UCSD-AML1 (cell line): ENCODE data around the gene DPF3.

Source experiments
- DNase-seq: peaks from one replicate; lab custom pipeline; 2025; ENCODE audit not compliant: unreplicated experiment; lab: John Stamatoyannopoulos, UW

DPF3 gene

DNA sequence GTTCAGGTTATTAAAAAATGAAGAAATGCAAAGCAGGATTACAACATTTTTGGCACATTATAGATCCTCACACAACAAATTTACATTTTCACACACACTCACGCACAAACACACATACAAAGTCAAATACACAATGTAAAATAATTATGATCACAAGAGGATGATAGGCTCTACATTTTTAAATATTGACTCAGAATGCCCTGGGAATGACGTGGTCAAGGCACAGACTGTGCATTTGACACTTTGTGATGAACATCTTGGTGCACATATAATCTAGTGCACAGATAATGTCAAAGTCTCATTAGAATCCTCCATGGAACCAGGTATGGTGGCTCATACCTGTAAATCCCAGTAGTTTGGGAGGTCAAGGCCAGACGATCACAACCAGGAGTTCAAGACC lies 49.4 kb downstream of the DPF3 start:
- no peak for DNase-seq

DNA sequence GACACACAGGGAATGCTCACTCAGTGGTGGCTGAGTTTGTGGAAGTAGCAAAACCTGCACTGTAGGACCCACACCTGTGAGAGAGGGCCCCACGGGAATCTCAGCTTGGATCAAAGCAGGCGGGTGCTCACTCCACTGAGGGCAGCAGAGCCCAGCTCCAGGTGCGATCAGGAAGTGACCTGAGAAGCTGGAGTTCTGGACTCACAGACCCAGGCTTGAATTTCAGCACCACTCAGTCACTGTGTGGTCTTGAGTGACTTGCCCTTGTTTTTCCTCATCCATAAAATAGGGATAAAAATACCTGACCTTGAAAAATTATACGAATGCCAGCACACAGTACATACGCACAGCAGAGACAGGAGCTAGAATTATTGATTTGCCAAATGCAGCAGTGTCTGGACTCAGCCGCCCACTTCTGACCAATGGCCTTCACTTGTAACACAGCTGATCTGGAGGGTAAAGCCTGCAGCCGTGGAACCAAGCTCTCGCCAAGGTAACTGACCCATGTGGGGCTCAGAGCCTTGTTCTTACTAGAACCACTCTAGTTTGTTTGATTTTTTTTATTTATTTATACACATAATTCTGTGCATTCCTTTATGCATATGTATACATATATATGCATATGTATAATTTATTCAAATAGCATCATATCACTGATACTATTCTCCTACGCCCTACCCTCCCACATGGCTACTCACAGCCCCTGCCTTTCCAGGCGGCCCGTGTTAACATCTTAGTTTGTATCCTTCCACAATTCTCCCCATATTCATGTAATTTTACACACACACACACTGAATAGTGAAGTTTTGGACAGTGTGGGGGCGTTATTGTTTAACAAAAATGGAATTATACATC lies 53.9 kb downstream of the DPF3 start:
- DNase-seq, result no peak

DNA sequence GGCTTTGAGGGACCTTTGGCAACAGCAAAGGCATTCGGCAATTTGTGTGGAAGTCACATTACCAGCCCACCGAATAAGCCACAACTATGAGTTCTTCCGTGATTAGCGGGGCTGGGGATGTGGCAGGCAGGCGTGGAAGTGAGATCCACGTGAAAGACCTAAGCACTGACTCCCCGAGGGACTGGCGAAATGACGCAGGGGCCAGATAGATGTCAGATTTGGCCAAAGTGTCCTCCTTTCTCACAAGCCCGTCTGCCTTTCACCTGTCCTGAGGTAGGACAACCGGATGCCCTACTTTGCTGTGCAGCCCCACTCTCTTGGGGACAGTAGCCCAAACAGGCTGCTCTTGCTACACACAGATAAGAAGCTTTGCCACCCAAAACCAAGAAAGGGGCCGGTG lies 54.5 kb downstream of the DPF3 start:
- DNase-seq, result no peak

DNA sequence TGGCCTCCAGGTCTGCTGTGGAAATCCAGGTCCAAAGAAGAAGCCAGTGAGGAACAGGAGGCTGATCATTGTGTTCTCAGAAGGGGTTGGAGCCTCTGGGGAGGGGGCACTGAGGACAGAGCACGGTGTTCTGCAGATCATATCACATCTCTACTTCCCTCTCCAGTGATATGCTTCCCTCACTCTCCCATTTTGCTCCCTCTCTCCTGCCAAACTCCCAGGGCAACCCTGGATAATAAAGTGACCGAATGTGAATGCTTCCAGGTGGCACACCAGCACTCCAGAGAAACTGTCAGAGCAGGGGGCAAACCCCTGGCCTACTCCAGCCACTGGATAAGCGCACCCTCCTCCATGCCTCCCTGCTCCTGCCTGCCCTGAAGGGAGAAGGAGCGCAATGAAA lies 57.8 kb downstream of the DPF3 start:
- DNase-seq, result no peak

DNA sequence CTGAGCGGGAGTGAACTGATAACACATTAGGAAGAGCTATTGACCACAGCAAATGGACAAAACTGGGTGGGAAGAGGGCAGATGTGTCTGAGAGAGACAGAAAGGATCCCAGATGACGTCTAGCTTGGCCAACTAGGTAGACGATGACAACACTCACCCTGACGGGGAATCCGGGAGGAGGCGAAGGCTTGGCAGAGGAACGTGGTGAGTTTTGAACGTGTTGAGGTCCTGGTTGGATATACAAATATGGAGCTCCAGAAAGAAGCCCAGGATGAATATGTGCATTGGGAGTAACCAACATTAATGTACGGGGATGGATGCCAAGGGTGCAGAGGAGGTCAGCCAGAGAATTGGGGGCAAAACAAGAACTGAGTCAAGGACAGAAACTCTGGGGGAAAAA lies 60.7 kb downstream of the DPF3 start:
- no peak for DNase-seq

- DNase-seq, result no peak
Observed at GRCh38 chr14:72830786-72831594, 62.9 kb downstream of the DPF3 start.

- DNase-seq, result no peak
Observed at GRCh38 chr14:72830356-72830755, 63.5 kb downstream of the DPF3 start.

DNA sequence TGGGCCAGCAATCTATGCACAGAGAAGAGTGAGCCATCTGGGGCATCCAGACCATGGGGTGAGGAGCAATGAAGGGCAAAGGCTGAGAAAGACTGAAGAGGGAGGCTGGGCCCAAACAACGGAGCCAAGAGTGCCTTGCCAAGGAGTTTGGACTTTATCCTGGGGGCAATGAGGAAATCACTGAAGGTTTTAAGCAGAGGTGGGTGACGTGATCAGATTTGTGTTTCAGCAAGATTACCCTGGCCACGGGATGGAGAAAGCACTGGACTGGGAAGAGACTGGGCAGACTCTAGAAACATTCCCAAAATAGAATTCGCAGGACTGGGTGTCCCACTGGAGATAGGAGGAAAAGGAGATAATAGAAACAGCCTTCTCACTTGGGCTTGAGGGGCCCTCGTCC lies 65.3 kb downstream of the DPF3 start:
- DNase-seq, result no peak

DNA sequence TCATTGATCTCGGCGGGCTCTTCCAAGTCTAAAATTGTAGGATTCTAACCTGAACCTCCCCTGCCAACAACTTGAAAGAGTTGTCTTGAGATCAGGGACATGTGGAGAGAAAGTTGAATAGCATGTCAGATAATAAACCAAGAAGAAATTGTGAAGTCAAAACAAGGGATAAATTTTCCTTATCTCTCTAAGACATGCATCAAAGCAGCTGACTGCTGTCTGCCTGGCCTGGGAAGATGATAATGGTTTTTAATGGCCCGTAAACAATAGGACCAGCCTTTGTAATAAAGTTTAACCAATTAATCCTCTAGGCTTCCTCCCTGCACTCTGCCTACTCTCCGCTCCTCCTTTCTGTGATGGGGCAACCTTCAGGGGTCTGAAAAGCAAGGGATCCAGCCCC lies 67.9 kb downstream of the DPF3 start:
- DNase-seq, result no peak

GRCh38 chr14:72825486-72825885 lies 68.4 kb downstream of the DPF3 start:
- no peak for DNase-seq

GRCh38 chr14:72824051-72824450 lies 69.8 kb downstream of the DPF3 start:
- DNase-seq, result no peak

DNA sequence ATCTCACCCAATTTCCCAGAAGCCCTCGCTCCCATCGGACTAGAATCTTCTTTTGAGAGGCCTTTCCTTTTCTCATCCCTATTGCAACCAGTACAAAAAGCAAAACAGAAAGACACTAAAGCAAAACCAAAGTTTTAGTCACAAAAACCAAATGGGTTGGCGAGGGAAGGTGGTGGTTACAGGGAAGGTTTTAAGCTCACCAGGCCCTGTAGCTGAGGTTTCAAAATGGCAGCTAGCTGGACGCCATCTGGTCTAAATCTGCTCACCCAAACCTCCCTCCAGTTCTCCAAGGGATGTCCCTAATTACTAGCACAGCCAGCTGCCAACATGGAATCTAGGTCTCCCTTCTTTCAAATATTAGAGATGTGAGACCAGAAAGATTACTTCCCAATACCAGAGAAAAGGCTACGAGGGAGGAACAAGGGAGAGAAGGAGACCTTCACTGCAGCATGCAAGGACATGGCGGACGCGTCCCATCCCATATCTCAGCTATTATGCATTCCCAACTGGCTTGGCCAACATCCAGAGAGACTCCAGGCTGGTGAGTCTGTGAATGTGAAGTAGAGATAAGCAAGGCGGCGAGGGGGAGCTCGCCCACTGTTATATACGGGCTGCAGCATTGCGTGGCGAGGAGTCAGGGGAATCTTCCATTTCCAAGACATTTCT lies 70.8 kb downstream of the DPF3 start:
- DNase-seq, result no peak

DNA sequence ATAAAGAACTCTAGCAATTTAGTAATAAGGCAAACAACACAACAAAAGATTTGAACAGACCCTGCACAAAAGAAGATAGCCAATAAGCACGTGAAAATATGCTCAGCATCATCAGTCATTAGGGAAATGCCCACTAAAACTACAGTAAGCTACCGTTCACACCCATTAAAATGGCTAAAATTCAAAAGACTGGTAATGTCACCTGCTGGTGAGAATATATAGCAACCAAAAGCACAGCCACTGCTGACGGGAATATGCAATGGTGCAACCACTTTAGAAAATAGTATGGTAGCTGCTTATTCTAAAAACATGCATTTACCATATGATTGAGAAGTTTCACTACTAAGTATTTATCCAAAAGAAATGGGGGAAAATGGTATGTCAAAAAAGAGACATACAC lies 74.9 kb downstream of the DPF3 start:
- no peak for DNase-seq

- no peak for DNase-seq
Observed at GRCh38 chr14:72816287-72816686, 77.6 kb downstream of the DPF3 start.

- no peak for DNase-seq
Observed at GRCh38 chr14:72815430-72815829, 78.5 kb downstream of the DPF3 start.

DNA sequence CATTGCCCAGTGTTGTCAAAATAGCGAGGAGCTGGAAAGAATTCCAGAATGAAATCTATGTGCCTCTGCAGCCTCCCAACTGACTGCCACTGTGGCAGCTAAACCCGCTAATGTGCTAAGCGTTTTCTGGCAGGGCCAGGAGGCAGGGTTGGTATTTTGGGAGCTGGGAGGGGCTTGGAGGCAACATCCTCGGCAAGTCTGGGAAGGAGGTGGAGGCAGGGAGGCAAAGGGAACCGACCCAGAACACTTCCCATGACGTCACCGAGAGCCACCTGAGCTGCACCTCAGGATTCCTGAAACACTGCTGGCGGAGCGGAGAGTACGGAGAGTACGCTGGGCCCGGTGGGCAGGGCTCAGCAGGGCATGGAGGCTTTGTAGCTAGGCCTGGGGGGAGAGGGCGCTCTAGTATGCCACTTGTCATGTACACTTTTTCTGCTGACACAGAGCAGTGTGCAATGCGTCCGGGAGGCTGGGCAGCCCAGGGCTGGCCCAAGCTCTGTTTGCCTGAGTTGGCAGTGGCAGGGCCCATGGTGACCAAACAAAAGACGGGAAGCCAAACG lies 81.5 kb downstream of the DPF3 start:
- no peak for DNase-seq

- no peak for DNase-seq
Observed at GRCh38 chr14:72810201-72810600, 83.7 kb downstream of the DPF3 start.

DNA sequence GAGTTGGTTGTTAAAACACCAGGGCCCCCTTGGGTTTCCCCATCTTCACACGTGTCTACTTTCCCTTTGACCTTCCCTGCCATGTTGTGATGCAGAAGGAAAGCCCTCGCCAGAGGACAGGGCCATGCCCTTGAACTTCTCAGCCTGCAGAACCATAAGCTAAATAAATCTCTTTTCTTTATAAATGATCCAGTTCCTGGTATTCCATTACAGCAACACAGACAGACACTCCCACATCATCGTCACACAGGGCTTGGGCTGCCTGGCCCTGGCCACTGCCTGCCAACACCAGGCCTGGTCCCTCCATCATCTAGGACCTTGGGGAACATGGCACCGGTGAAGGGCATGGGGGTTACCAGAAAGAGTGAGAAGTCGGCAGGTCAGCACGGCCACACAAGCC lies 84.8 kb downstream of the DPF3 start:
- DNase-seq, result no peak

- no peak for DNase-seq
Observed at GRCh38 chr14:72808564-72808963, 85.3 kb downstream of the DPF3 start.

DNA sequence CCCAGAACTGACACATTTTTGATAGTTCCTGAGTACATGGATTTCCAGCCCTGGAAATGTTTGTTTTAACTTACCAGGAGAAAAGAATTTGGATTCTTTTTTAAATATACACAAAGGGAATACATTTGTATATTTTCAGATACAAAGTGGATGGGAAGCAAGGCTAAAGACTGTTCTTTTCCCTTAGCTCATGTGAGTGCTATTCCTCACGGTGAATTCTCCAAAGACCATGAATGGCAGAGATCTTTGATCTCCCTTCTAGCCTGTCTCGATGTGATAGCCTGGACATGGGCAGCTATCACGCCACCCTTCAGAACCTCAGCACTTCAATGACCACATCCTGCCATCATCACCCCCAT lies 91.3 kb downstream of the DPF3 start:
- DNase-seq, result no peak

DNA sequence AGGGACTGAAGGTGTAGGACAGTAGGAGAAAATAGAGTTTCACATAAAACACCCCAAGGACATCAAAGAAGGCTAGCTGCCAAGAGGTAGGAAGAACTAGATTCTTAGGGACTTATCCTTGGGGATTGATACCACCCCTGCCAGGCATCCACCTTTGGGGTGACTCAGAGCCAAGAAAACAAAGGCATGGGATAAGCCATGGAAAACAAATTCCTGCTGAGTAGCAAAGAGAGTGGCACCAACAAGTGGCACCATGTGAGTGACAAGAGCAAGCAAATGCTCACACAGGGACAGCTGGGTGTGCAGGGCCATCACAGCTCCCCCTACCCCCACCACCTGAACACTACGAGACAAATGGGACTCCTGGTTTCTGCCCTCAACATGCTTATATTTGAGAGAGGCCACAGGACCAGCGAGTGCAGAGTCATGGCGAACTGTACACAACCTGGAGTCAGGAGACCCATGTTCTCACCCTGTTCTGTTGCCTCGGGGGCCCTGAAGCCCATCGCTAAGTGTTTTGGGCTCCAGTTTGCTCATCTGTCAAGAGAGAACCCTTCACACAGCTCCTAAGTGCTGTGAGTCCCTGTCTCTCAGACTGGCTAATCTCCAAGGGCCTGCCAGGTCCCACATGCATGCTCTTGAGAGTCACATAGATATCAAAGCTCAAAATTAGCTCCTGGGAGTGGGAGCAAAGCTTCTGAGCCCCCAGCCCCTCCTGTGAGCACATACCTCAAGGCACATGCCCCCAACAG lies 91.9 kb downstream of the DPF3 start:
- DNase-seq, result no peak
